T1000 (cell line): Measurements from ENCODE around the gene GGA1.
A peak's percentile ranks its signal among the peaks of the same experiment; 100 is the strongest.
"Not testable (repeated sequence)": the region's sequence is repeated elsewhere in the genome, so short reads cannot be mapped to it uniquely, and the experiment has no call there.

Experiments
- DNase-seq: peaks from one replicate; lab custom pipeline; 2025; ENCODE audit warnings: mixed read lengths; lab: John Stamatoyannopoulos, UW

Gene GGA1

DNA sequence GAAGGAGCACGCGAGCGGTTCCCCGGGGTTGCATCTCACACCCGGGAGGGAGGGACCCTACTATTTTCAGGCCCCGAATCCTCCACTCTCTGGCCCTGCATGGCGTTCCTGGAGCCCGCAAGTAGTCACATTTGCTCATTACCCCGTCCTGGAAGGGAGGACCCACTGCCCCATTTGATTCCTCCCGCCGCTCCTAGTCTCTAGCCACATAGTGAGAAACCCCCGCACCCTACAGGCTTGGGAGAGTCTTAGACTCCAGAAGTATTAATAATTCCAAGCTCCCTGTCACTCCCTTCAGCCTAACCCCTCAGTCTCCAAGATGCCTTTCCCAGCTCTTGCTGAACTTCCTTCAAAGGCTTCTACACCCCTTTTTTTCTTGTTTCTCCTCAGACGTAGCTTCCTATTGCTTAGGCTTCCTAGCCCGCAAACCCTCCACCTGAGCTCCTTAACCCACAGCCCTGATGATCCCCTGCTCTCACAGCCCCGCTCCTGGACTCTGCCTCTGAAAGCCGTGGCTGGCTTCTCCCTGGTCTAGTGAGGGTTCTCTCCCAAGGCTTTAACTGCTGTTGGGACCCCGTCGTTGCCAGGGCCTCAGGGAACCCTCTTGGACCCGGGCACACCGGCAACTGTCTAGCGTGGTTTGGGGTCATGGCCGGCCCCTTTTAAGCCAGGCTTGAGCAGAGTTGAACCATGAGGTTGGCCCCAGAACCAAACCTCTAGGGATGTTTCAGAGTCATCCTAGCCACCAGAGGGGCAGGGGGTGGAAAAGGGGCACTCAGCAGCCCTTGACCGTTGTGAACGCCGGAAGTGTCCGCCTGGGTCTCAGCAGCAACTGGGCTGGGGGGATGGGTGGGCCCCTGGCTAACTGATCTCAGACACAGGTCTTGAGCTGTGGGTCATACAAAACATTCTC, 862 bp downstream of the GGA1 start:
- DNase-seq = no peak

DNA sequence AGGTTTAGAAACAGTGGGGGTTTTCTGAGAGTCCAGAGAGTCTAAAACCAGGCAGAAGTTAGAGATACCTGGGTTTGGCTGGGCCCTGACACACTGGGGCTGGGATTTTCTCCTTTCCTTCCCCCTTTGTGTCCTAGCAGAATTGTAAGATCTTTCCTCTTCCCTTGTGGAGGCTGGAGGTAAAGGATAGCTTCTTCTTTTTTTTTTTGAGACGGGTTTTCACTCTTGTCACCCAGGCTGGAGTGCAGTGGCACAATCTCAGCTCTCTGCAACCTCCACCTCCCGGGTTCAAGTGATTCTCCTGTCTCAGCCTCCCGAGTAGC, 1.5 kb downstream of the GGA1 start:
- DNase-seq = not testable (repeated sequence)

DNA sequence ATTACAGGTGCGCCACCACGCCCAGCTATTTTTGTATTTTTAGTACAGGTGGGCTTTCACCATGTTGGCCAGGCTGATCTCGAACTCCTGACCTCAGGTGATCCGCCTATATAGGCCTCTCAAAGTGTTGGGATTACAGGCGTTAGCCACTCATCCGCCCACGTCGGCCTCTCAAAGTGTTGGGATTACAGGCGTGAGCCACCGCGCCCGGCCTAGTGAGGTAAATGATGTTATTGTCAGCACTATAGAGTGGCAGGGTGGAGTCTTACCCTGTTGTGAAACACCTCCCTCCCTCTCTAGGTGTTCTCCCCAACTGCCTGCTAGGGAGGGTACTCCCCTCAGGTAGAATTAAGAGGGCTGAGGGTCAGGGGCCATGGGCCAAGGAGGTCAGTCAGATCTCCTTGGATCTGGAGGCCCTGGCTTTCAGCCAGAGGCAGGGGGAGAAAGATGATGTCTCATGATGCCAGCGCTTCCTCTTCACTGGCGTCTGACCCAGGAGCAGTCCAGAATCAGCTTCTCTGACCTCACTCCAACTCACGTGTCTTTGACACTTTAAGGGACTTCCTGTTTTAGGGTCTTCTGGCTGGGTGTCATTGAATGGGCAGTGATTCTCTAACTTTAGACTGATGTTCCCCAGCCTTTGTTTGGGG, 2.0 kb downstream of the GGA1 start:
- no peak for DNase-seq

DNA sequence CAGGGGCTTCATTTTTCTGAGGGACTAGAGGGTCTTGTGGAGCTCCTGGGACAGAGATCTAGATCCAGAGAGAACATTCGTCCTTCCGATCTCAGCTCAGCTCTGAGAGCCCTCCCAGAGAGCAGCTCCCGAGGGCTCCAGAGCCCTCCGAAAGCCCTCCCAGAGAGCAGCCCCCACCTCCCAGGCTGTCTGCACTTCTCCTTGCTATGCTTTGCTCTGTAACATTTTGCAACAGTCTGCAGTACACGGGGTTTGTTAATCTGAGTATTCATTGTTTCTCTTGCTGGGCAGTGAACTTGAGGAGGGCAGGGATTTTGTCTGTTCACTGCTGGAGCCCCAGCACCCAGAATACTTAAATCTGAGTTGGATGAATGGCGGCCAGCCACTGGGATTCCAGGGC, 2.6 kb downstream of the GGA1 start:
- no peak for DNase-seq

DNA sequence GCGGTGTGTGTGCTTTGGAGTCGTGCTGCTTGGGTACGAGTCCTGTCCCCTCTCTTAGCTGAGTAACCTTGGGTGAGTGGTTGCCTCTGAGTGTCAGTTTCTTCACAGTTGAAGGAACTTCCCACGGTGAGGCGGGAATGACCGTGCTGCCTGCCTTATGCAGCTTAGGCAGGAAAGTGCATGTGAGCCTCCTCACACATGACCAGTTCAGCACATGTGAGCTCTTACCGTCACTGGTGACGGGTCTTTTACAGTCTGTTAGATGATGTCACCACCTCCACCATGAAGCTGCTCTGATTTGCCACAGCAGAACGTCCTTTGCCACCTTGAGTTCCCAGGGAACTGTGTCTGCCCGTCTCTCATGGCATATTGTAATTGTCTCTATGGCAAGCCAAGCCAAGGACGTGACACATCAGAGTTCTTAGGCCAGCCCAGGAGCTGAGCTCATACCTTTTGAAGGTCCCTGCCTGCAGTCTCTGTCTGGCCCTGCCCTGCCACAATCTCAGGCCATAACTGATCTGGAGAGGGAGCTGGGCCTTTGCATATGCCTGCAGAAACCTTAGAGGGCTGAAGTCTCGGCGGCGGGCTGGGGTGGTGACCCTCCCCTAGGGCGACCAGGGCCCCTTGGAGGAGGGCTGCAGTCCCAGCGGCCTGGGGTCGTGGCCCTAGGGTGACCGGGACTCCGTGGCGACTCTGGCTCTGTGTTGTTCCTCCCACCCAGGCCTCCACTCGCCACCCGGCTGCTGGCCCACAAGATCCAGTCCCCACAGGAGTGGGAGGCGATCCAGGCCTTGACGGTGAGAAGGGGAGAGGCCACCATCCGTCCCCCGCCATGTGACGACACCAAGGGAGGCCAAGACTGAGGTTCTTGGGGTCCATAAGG, 7.8 kb downstream of the GGA1 start:
- no peak for DNase-seq

DNA sequence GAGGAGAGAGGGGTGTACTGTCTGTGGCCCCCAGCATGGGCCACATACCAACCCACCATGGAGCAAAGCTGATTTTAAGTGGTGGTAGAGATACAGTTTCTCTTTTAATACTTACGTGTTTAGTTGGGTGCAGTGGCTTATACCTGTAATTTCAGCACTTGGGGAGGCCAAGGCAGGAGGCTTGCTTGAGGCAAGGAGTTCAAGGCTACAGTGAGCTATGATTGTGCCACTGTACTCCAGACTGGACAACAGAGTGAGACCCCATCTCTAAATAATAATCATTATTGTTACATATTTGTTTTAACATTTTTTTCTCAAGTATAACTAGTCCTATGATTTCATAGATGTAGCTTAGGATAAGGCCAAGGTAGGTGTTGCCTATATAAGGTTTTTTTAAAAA, 8.8 kb downstream of the GGA1 start:
- DNase-seq = no peak

DNA sequence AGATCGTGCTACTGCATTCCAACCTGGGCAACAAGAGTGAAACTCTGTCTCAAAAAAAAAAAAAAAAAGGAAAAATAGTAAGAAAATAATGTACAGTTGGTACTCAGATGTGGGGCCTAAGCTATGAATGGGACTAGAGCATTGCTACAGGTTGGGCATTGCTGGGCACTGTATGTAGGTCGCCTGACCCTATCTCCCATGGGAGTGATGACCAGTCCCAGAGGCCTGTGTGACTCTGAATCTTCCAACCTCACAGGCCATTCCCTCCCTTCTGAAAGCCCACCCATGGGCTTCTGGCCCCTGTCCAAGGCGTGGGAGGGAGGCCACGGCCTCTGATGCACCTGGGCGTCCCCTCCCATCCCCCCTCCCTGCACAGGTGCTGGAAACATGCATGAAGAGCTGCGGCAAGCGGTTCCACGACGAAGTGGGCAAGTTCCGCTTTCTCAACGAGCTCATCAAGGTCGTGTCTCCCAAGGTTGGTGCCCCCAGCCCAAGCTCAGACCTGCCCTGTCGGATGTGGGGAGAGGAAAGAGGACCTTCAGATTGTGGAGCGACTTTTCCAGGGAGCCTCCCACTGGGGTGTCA, 9.5 kb downstream of the GGA1 start:
- no peak for DNase-seq

DNA sequence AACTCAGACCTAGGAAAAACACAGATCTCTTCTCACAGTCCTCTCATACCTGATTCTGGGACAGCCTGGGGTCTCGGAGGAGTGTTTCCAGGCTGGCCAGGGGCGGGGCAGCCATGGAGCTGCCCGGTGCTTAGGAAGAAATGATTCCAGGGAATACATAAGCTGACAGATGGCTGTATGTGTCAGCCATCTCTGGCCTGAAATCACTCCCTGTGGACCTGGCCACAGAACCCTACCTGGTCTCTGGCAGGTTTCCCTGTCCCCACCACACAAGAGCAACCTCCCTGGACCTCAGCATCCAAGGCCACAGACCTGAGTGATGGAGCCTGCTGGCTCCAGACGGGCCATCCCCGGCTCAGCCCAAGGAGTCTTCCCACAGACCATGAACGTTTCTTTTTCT, 10.0 kb downstream of the GGA1 start:
- DNase-seq = no peak

DNA sequence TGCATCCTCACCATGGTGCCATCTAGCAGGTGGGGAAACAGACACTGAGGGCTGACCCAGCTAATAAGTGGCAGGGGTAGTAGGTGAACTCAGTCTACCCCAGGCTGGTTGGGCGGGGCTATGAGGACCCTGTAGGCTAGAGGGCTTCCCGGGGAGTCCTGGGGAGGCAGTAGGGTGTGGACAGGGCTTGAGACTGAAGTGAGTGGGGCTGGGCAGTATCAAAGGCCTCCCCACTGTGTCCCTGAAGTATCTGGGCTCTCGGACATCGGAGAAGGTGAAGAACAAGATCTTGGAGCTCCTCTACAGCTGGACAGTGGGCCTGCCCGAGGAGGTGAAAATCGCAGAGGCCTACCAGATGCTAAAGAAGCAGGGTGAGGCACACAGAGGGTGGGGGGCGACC, 11.4 kb downstream of the GGA1 start:
- DNase-seq = no peak

DNA sequence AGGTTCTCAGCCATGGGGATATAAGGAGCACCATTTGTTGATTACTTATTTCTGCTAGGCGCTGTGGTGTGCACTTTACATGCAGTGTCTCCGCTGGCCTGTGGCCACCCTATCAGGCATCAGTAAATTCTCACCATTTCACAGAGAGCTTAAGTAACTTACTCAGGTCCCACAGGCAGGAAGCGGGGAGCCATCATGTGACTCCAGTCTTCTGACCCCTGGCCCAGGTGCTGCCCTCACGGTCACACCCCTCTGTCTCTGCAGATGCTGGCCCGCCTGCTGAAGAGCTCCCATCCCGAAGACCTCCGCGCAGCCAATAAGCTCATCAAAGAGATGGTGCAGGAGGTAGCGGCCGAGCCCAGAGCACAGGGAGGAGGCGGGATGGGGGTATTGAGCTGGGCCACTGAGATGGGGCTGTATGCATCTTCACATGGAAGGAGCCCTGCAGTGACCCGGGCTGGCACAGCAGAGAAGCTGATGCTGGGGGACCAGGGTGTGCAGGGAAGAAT, 12.8 kb downstream of the GGA1 start:
- no peak for DNase-seq

DNA sequence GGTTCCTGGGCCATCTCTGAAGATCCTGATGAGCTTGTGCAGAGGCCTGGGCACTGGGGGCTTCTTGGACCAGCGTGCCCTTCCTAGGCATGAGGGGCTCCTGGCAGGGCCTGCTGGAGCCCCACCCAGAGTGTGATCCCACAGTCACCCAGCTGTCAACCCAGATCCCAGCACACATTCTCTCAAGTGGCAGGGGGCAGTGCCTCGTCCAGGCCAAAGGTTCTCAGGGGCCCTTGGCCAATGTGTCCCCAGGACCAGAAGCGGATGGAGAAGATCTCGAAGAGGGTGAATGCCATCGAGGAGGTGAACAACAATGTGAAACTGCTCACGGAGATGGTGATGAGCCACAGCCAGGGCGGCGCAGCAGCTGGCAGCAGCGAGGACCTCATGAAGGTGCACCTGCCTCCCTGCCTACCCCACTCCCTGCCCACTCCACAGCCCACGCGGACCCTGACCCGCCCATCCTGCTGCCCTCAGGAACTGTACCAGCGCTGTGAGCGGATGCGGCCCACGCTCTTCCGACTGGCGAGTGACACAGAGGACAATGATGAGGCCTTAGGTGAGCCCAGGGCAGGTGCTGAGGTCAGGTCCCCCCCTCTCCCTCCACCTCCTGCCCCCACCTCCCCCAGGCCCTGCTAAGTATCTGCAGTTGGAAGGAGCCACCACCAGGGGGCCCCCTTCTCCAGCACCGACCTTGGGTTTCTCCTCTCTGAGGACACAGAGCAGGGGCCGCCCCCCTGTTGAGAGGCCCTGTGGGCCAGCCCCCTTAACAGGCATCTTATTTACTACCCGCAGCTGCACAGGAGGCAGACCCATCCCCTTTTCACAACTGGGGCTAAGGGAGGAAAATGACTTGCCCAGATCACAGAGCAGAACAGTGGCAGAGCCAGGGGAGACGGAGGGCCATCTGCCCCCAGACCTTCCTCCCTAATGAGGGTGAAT, 14.7 kb downstream of the GGA1 start:
- peak; percentile 39 for DNase-seq

DNA sequence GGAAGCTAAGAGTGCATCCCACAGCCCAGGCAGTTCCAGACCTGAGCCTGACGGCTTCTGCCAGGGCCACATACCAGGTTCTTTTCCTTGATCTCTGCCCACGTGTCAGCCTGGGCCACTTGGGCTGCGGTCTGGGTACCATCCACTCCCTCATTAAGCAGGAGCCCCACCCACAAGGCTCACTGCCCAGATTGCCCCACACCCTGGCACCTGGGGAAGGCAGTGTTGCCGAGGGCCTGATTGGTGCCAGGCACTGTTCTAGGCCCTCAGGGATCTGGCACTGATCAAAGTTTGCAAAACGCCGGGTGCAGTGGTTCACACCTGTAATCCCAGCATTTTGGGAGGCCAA, 15.4 kb downstream of the GGA1 start:
- no peak for DNase-seq

DNA sequence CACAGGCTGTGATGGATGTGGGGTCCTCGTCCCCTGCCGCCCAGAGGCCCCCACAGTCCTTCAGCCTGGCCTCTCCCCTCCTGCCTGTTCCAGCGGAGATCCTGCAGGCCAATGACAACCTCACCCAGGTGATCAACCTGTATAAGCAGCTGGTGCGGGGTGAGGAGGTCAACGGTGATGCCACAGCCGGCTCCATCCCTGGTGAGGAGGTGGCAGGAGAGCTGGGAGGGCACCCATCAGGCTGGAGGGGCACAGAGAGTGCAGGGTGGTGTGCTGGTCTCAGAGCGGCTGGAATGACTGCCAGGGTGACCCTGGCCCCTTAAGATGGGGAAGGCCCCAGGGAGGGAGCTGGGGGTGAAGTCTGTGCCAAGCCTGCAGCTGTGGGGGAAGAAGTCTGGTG, 16.2 kb downstream of the GGA1 start:
- no peak for DNase-seq

DNA sequence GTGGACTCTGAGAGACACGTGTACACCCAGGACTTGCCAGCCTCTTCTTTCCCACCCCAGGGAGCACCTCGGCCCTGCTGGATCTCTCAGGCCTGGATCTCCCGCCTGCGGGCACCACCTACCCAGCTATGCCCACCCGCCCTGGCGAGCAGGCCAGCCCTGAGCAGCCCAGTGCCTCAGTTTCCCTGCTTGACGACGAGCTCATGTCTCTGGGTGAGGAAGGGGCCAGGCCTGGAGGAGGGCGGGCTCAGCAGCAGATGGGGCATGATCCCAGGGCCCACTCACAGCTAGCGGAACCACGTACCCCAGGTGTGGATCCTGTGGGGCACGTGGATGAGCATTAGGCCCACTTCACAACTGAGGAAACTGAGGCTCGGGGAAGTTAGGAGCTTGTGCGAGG, 17.1 kb downstream of the GGA1 start:
- DNase-seq = no peak

DNA sequence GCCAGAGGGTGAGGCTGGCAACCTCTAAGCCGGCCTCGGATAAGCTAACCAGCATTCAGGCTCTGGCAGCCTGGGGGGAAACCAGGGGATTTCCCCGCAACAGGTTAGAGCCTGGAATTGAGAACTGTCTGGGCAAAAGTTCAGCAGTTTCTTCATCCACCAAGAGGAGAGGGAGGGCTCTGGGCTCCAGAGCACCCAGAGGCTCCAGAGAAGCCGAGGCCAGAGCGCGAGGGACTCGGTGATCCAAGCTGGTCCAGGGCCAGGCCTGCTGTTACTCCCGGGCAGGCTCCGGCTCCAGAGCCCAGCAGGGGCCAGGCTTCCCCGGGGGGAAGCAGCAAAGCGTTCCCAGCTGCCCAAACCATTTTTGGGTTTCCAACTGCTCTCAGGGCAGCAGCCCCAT, 17.5 kb downstream of the GGA1 start:
- no peak for DNase-seq

DNA sequence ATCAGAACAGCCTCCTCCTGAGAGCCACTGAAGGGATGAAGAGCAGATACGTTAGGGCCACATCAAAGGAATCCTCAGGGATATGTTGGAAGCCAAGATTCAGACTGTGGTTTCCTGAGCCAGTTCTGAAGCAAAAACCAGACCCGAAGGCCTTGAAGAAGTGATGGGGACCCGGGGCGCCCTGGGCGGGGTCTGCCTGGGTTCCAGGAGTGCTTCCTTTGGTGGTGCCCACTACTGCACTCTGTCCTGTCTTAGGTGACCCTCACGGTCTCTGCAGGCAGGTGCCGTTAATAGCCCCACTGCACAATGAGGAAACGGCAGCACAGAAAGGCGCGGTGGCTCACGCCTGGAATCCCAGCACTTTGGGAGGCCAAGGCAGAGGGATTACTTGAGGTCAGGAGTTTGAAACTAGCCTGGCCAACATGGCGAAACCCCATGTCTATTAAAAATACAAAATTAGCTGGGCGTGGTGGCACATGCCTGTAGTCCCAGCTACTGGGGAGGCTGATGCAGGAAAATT, 18.0 kb downstream of the GGA1 start:
- DNase-seq = no peak

DNA sequence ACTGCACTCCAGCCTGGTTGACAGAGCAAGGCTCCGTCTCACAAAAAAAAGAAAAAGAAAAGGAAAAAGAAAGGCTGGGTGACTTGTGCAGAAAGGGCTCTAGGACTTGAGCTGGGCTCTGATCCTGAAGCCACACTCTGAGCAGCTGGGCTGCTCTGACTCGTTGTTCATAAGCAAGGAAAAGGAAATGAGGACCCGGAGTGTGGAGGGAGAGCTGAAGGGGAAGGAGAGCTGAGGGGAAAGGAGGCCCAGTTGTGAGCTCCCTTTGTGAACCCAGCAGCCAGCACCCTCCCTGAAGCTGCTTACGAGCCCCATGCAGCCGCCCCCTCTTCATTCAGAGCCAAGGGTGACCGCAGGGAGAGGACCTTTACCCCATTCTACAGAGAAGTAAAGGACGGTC, 18.5 kb downstream of the GGA1 start:
- no peak for DNase-seq

DNA sequence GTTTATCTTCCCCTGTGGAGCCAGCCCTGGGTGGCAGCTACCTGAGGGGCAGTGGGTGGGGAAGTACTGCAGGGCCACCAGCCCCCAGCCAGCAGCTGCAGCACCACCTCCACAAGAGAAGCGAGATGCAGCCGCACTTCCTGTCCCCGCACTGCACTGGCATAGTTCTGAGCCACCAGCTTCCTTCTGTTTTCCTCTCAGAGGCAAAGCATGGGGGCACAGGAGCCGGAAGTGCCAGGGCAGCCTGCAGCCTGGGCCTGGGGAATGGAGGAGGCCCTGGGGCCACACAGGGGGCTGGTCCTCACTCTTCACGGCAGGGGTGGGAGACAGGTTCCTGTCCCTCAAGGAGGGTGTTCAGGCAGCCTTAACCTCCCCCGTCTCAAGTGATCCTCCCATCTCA, 18.9 kb downstream of the GGA1 start:
- no peak for DNase-seq

DNA sequence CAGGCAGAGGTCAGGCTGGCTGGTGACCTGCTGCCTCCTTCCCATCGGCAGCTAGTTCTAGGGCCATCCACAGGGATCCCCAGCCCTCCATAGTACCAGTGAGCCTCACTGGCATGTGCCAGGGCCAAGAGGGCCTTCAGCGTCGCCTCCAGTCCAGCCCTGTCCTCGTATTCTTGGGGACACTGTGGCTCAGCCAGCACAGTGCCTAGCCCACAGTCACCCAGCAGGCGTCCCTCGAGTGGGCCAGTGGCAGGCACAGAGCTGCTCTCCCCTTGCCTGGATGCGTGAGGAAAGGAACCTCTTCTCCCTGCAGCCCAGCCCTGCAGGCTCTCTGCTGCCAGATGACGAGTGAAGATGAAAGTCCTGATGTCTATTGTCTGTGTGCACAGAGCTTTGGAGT, 20.2 kb downstream of the GGA1 start:
- DNase-seq = no peak

DNA sequence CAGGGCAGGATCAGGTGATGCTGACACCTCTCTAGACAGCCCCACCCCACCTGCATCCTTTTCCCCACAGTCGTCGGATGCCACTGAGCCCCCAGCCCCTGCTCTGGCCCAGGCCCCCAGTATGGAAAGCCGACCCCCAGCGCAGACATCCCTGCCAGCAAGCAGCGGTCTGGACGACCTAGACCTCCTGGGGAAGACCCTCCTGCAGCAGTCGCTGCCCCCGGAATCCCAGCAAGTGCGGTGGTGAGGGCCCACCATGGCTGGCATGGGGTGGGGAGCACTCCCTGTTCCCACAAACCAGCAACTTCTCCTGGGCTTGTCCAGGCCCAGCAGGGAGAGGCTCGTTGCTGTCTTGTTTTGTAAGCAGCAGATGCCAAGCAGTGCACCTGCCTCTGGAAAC, 21.3 kb downstream of the GGA1 start:
- DNase-seq = no peak

DNA sequence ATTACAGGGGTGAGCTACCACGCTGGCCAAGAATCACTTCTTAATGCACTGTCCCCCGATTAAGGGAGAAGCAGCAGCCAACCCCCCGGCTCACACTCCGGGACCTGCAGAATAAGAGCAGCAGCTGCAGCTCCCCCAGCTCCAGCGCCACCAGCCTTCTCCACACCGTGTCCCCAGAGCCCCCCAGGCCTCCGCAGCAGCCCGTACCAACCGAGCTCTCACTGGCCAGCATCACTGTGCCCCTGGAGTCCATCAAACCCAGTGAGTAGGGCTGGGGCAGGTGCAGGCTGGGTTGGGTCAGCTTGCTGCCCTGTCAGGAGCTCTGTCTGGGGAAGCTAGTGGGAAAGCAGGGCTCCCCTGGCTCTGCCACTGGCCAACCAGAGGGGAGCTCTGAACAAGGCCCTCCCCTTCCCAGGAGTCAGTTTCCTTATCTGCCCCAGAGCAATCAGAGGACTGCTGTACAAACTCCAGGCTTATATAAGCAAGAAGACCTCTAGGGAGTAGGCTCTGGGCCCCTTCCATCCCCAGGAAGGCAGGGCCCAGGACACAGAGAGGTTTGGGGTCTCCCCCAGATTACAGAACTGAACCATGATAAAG, 22.3 kb downstream of the GGA1 start:
- DNase-seq = no peak
